GM18909 (cell line): ENCODE measurements around the gene STX8.

Experiments
- ATAC-seq: cut with Tn5 transposase; IDR thresholded peaks from one replicate; pipeline ENCODE4 v1.9.1; 2021; ENCODE audit warnings: mild to moderate bottlenecking; ENCODE audit not compliant: unreplicated experiment, poor library complexity

Gene STX8

GRCh38 chr17:9322326-9322725, 253.3 kb downstream of the STX8 start:
- ATAC-seq, result no peak

GRCh38 chr17:9321890-9322289, 253.7 kb downstream of the STX8 start:
- ATAC-seq, result no peak

GRCh38 chr17:9315360-9315759, 260.3 kb downstream of the STX8 start:
- no peak for ATAC-seq

GRCh38 chr17:9313346-9313745, 262.3 kb downstream of the STX8 start:
- ATAC-seq, result no peak

- no peak for ATAC-seq
These were observed 266.4 kb downstream of the STX8 start for GRCh38 chr17:9309216-9309615.

GRCh38 chr17:9308069-9308468, 267.6 kb downstream of the STX8 start:
- no peak for ATAC-seq

GRCh38 chr17:9307313-9307998, 268.2 kb downstream of the STX8 start:
- no peak for ATAC-seq

GRCh38 chr17:9306086-9306485, 269.5 kb downstream of the STX8 start:
- no peak for ATAC-seq

GRCh38 chr17:9299695-9300094, 275.9 kb downstream of the STX8 start:
- ATAC-seq, result no peak

GRCh38 chr17:9298776-9299295, 276.8 kb downstream of the STX8 start:
- ATAC-seq, result no peak

GRCh38 chr17:9298135-9298534, 277.5 kb downstream of the STX8 start:
- no peak for ATAC-seq

GRCh38 chr17:9294661-9295210, 280.9 kb downstream of the STX8 start:
- ATAC-seq, result no peak

- ATAC-seq, result no peak
These were observed 283.1 kb downstream of the STX8 start for GRCh38 chr17:9292561-9292941.

GRCh38 chr17:9291912-9292560, 283.6 kb downstream of the STX8 start:
- no peak for ATAC-seq

- no peak for ATAC-seq
These were observed 285.4 kb downstream of the STX8 start for GRCh38 chr17:9290226-9290613.

- no peak for ATAC-seq
These were observed 288.3 kb downstream of the STX8 start for GRCh38 chr17:9287306-9287705.

- no peak for ATAC-seq
These were observed 289.2 kb downstream of the STX8 start for GRCh38 chr17:9286434-9286833.

GRCh38 chr17:9285602-9286427, 289.8 kb downstream of the STX8 start:
- no peak for ATAC-seq

GRCh38 chr17:9284884-9285283, 290.7 kb downstream of the STX8 start:
- no peak for ATAC-seq

GRCh38 chr17:9283909-9284308, 291.7 kb downstream of the STX8 start:
- no peak for ATAC-seq

- ATAC-seq, result no peak
These were observed 295.7 kb downstream of the STX8 start for GRCh38 chr17:9279893-9280292.
